H1 (cell line): ENCODE data around the gene ZBTB16.

ENCODE experiments used
- CEBPB ChIP-seq: IDR thresholded peaks from 2 replicates; pipeline ENCODE4 v1.6.1; 2012; ENCODE audit warnings: low read depth, low read length
- EZH2 ChIP-seq: fragments of 200-600 bp; sonication (generic); IDR thresholded peaks from 2 replicates; pipeline ENCODE4 v1.7.1; 2012; ENCODE audit warnings: low read depth, mild to moderate bottlenecking, moderate library complexity, low read length, inconsistent platforms; ENCODE audit not compliant: severe bottlenecking
- JUN ChIP-seq: IDR thresholded peaks from 2 replicates; pipeline ENCODE4 v1.6.1; 2011; ENCODE audit warnings: low read depth, mild to moderate bottlenecking, improper control_type of control experiment, low read length
- NRF1 ChIP-seq: IDR thresholded peaks from 2 replicates; pipeline ENCODE4 v1.6.1; 2011; ENCODE audit warnings: mild to moderate bottlenecking, low read depth, low read length, improper control_type of control experiment
- SIN3A ChIP-seq, 2 experiments: IDR thresholded peaks in 1 of 2; conservative IDR thresholded peaks in 1 of 2; 2 replicates each; pipeline ENCODE4 v1.6.1; 2011 to 2012; ENCODE audit warnings: low read length in 2 of 2, improper control_type of control experiment in 1 of 2, low read depth in 1 of 2, mild to moderate bottlenecking in 1 of 2
- SIRT6 ChIP-seq: IDR thresholded peaks from one replicate; pipeline ENCODE4 v1.7.1; 2012; ENCODE audit warnings: low read length, inconsistent platforms
- TAF1 ChIP-seq: IDR thresholded peaks from 2 replicates; pipeline ENCODE4 v1.6.1; 2011; ENCODE audit warnings: mild to moderate bottlenecking, low read depth, low read length

GRCh38 chr11:114281388-114281956 is 222.0 kb downstream of the ZBTB16 start:
- TF ChIP-seq SIN3A (conservative IDR thresholded peaks at IDR 0.05 in 1 of 2, IDR thresholded peaks at IDR 0.05 in 1 of 2; ENCODE audit: low read depth in 1 of 2, low read length in 2 of 2) (no peak), JUN (no peak), TAF1 (no peak), CEBPB (no peak), SIRT6 (no peak), NRF1 (no peak), EZH2 (no peak)
